ENCODE results near the gene CLEC2D. TPM values are rescaled to one million over a fixed set of nuclear protein-coding genes. Genes with fewer than 3 reads are reported as not detected.

The CLEC2D gene
- total RNA-seq, 4 donors from 2014 or later, result 3.4 to 7.5 (median 3.8) TPM

GRCh38 chr12:9650151-9650576 is 19.3 kb upstream of the CLEC2D start:
- Histone ChIP-seq H3K27me3 (no peaks in the 10 kb centered on the region), H3K9me3 (no peaks in the 10 kb centered on the region), H3K4me1 (peaks cover 15 to 40% (median 32%) of the 10 kb centered on the region in 4 donors), H3K27ac (replicated peaks in 1 of 4) (peak overlapping the region; percentile 83 to 87 (median 86)), H3K36me3 (peaks cover 0 to 19% (median 16%) of the 10 kb centered on the region in 4 donors), H3K4me3 (peak overlapping the region; percentile 53 to 78 (median 70))
- intact Hi-C loops (cut with DNase I), result no loop called here
- DNase-seq (ENCODE audit: extremely low spot score), result no peak
- WGBS, result 56% methylated on average over 4 of the region's 4 CpGs
- TF ChIP-seq POLR2A (IDR thresholded peaks at IDR 0.05; ENCODE audit: low read depth), result no peak

GRCh38 chr12:9651265-9651729 is 18.2 kb upstream of the CLEC2D start:
- 71% methylated on average over 3 of the region's 3 CpGs for WGBS
- Histone ChIP-seq H3K4me1 (peaks cover 15 to 40% (median 32%) of the 10 kb centered on the region in 4 donors), H3K9me3 (no peaks in the 10 kb centered on the region), H3K27ac (replicated peaks in 1 of 4) (peak overlapping the region; percentile 83 to 87 (median 86)), H3K27me3 (no peaks in the 10 kb centered on the region), H3K36me3 (peaks cover 0 to 27% (median 21%) of the 10 kb centered on the region in 4 donors), H3K4me3 (no peak overlapping the region)
- intact Hi-C loops (cut with DNase I), result no loop called here
- DNase-seq (ENCODE audit: extremely low spot score), result no peak
- TF ChIP-seq EP300 (IDR thresholded peaks at IDR 0.05), result no peak
- no peak for TF ChIP-seq CTCF (IDR thresholded peaks at IDR 0.05)
- no peak for TF ChIP-seq POLR2A (IDR thresholded peaks at IDR 0.05; ENCODE audit: low read depth)
- no peak for TF ChIP-seq POLR2AphosphoS5 (IDR thresholded peaks at IDR 0.05)

- no peak overlapping the region for H3K4me3 ChIP-seq
- no peaks in the 10 kb centered on the region for H3K4me1 ChIP-seq
- H3K27me3 ChIP-seq, result no peaks in the 10 kb centered on the region
- intact Hi-C loops (cut with DNase I), result no loop called here
- H3K27ac ChIP-seq (replicated peaks in 1 of 4), result no peak overlapping the region
- no peaks in the 10 kb centered on the region for H3K9me3 ChIP-seq
- TF ChIP-seq POLR2A (IDR thresholded peaks at IDR 0.05; ENCODE audit: low read depth), result no peak
- no peak for TF ChIP-seq POLR2AphosphoS5 (IDR thresholded peaks at IDR 0.05)
- TF ChIP-seq CTCF (IDR thresholded peaks at IDR 0.05), result no peak
- TF ChIP-seq EP300 (IDR thresholded peaks at IDR 0.05), result no peak
- peaks cover 16 to 93% (median 49%) of the 10 kb centered on the region in 4 donors for H3K36me3 ChIP-seq
- WGBS, result 95% methylated on average over 1 of the region's 1 CpG
- no peak for DNase-seq (ENCODE audit: extremely low spot score)
These were observed 9.5 kb upstream of the CLEC2D start for GRCh38 chr12:9660046-9660445.

- intact Hi-C loops (cut with DNase I), result no loop called here
- Histone ChIP-seq H3K27ac (replicated peaks in 1 of 4) (no peak overlapping the region), H3K9me3 (no peaks in the 10 kb centered on the region), H3K36me3 (peaks cover 16 to 84% (median 50%) of the 10 kb centered on the region in 4 donors), H3K27me3 (no peaks in the 10 kb centered on the region), H3K4me1 (no peaks in the 10 kb centered on the region), H3K4me3 (no peak overlapping the region)
- no peak for DNase-seq (ENCODE audit: extremely low spot score)
- 90% methylated on average over 2 of the region's 2 CpGs for WGBS
- TF ChIP-seq POLR2A (IDR thresholded peaks at IDR 0.05; ENCODE audit: low read depth), result no peak
- TF ChIP-seq POLR2AphosphoS5 (IDR thresholded peaks at IDR 0.05), result no peak
- no peak for TF ChIP-seq CTCF (IDR thresholded peaks at IDR 0.05)
These were observed 7.8 kb upstream of the CLEC2D start for GRCh38 chr12:9661720-9662119.

- intact Hi-C loops (cut with DNase I), result no loop called here
- Histone ChIP-seq H3K27me3 (no peaks in the 10 kb centered on the region), H3K4me1 (peaks cover 0 to 3% (median 0%) of the 10 kb centered on the region in 4 donors), H3K4me3 (no peak overlapping the region), H3K36me3 (peaks cover 16 to 76% (median 44%) of the 10 kb centered on the region in 4 donors), H3K9me3 (no peaks in the 10 kb centered on the region), H3K27ac (replicated peaks in 1 of 4) (no peak overlapping the region)
- DNase-seq (ENCODE audit: extremely low spot score), result no peak
- TF ChIP-seq POLR2AphosphoS5 (IDR thresholded peaks at IDR 0.05) (no peak), CTCF (IDR thresholded peaks at IDR 0.05) (no peak), EP300 (IDR thresholded peaks at IDR 0.05) (no peak), POLR2A (IDR thresholded peaks at IDR 0.05; ENCODE audit: low read depth) (no peak)
These were observed 7.0 kb upstream of the CLEC2D start for GRCh38 chr12:9662488-9662887.

Measured in esophagus muscularis mucosa (tissue), 4 donors.